ENCODE measurements around the gene DCLK1. TPM values are rescaled to one million over a fixed set of nuclear protein-coding genes. Genes with fewer than 3 reads are reported as not detected.

The DCLK1 gene
- total RNA-seq, 1 donor from 2014 or later = 22.6 TPM

DNA sequence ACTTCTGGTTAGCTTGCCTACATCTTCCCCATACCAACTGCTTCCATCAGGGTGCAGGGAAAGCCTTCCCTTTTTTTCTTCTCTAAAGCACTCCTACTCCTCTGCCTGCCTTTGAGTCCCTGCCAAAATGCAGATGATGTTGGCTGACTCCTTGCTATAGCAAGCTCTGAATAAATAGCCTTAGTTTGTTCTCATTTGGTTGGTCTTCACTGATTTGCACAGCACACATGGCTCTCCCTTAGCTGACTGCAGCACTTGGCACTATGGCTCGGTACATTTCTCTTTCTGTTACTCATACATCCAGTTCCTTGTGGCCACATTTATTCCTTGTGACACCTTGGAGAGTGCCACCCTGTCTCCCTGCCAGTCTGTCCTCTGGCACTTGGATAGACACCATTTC is 249.8 kb downstream of the DCLK1 start:
- no peak overlapping the region for H3K4me3 ChIP-seq
- H3K36me3 ChIP-seq = no peaks in the 10 kb centered on the region
- H3K27me3 ChIP-seq = no peaks in the 10 kb centered on the region
- no peaks in the 10 kb centered on the region for H3K9me3 ChIP-seq
- DNase-seq (ENCODE audit: low spot score in 2 of 2) = no peak
- peak overlapping the region in 1 of 2 donors; percentile 25 for H3K27ac ChIP-seq
- intact Hi-C loops (cut with DNase I) = no loop called here
- no peaks in the 10 kb centered on the region for H3K4me1 ChIP-seq
- TF ChIP-seq, protein P1, sequence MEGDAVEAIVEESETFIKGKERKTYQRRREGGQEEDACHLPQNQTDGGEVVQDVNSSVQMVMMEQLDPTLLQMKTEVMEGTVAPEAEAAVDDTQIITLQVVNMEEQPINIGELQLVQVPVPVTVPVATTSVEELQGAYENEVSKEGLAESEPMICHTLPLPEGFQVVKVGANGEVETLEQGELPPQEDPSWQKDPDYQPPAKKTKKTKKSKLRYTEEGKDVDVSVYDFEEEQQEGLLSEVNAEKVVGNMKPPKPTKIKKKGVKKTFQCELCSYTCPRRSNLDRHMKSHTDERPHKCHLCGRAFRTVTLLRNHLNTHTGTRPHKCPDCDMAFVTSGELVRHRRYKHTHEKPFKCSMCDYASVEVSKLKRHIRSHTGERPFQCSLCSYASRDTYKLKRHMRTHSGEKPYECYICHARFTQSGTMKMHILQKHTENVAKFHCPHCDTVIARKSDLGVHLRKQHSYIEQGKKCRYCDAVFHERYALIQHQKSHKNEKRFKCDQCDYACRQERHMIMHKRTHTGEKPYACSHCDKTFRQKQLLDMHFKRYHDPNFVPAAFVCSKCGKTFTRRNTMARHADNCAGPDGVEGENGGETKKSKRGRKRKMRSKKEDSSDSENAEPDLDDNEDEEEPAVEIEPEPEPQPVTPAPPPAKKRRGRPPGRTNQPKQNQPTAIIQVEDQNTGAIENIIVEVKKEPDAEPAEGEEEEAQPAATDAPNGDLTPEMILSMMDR (IDR thresholded peaks at IDR 0.05) = no peak

DNA sequence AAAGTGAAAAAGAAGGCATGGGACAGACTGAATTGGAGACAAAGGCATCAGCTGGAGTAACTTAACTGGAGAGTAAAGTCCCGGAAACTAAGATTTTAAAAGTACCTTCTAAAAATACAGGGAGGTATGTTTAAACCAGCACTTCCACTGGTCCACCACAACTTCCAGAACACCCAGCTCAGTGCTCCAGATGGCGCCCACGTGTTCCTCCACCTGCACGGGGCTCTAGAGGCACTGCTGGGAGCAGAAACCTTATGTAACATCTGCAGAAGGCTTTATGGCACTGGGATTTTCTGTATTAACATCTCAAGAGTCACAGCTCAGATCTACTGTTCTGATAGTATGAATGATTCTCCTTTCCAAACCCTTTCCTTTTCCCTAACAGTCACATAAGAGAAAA is 252.1 kb downstream of the DCLK1 start:
- H3K27me3 ChIP-seq = no peaks in the 10 kb centered on the region
- no peaks in the 10 kb centered on the region for H3K4me1 ChIP-seq
- TF ChIP-seq, protein P1 (IDR thresholded peaks at IDR 0.05) = no peak
- no peak for DNase-seq (ENCODE audit: low spot score in 2 of 2)
- H3K36me3 ChIP-seq = no peaks in the 10 kb centered on the region
- no peaks in the 10 kb centered on the region for H3K9me3 ChIP-seq
- intact Hi-C loops (cut with DNase I) = no loop called here
- no peak overlapping the region for H3K27ac ChIP-seq
- H3K4me3 ChIP-seq = no peak overlapping the region

DNA sequence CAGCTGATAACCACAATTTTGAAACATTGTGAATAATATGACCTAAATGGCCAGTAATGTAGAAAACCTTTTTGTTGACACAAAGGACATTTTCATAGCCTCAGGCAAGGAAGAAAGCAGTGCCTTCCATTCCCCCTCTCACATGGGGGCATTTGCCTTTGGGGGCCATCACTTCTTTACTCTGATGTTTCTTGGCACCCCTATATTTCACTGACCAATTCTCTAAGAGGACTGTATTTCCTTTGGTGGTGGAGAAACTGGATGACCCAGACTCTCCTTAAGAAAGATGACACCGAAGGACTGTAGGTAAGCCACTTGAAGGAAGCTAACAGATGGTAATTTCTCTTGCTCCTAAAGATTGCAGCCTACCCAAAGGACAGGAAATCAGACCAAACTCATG is 254.6 kb downstream of the DCLK1 start:
- no peaks in the 10 kb centered on the region for H3K9me3 ChIP-seq
- TF ChIP-seq, protein P1 (IDR thresholded peaks at IDR 0.05) = no peak
- no peaks in the 10 kb centered on the region for H3K27me3 ChIP-seq
- DNase-seq (ENCODE audit: low spot score in 2 of 2) = no peak
- intact Hi-C loops (cut with DNase I) = no loop called here
- no peak overlapping the region for H3K4me3 ChIP-seq
- H3K36me3 ChIP-seq = no peaks in the 10 kb centered on the region
- H3K27ac ChIP-seq = no peak overlapping the region
- H3K4me1 ChIP-seq = no peaks in the 10 kb centered on the region

DNA sequence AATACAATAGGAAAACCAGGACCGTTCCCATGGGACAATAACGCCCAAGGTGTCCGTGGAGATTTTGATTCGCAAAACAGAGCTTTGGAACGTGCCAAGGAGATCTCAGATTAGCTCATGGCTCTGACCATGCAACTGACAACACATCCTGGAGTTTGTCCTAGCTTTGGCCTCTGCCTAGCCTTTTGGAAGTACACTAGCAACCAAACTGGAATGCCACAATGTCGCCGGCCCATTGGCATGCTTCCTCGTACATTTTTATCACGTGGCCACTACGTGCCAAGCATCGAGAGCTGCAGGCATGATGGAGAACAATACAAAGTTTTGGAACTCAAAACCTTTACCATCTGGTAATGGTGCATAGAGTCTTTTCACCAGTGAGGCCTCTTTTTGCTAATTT is 256.5 kb downstream of the DCLK1 start:
- intact Hi-C loops (cut with DNase I) = no loop called here

DNA sequence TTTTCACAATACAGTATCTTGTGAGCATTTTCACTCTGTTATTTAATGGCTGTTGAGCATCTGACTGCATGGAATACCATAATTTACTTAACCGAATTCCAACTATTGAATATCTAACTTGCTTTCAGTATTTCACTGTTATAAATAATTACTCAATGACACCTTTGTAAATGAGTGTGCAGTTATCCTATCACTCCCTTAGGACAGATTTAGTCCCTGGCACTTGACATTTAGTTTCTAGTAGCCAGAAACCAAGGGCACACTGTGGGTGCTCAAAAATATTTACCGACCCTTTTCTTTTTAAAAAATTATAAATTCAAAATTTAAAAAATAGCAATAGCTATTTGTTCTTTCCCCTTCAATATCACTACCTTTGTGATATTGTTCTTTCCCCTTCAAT is 258.8 kb downstream of the DCLK1 start:
- no peaks in the 10 kb centered on the region for H3K27me3 ChIP-seq
- no peaks in the 10 kb centered on the region for H3K36me3 ChIP-seq
- TF ChIP-seq, protein P1 (IDR thresholded peaks at IDR 0.05) = no peak
- H3K9me3 ChIP-seq = no peaks in the 10 kb centered on the region
- no peak overlapping the region for H3K4me3 ChIP-seq
- intact Hi-C loops (cut with DNase I) = no loop called here
- H3K27ac ChIP-seq = no peak overlapping the region
- no peaks in the 10 kb centered on the region for H3K4me1 ChIP-seq
- DNase-seq (ENCODE audit: low spot score in 2 of 2) = no peak

More for the DNA sequence above, 256.5 kb downstream of the DCLK1 start:
- Histone ChIP-seq H3K9me3 (no peaks in the 10 kb centered on the region), H3K4me1 (no peaks in the 10 kb centered on the region), H3K4me3 (no peak overlapping the region), H3K27me3 (no peaks in the 10 kb centered on the region), H3K36me3 (no peaks in the 10 kb centered on the region), H3K27ac (peak overlapping the region in 1 of 2 donors; percentile 5)
- DNase-seq (ENCODE audit: low spot score in 2 of 2) = no peak
- TF ChIP-seq, protein P1 (IDR thresholded peaks at IDR 0.05) = no peak

DNA sequence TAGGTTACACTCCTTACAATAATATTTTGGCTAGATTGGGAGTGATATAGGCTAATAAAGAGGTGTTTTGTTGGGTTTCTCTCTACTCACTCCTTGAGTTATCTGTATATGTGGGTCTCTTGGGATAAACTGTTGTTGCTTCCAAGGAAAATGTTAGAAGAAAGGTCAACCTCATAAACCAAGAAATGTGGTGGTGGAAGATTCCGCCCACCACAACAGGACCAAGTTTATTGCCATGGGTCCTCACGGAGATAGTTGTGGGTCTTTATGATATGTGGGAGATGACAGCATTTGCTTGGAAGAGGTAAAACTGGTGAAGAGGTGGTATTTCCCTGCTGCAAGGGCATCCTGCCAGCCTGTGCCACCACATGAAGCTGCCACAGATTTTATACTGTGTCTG is 259.6 kb downstream of the DCLK1 start:
- no peaks in the 10 kb centered on the region for H3K27me3 ChIP-seq
- no peak overlapping the region for H3K4me3 ChIP-seq
- TF ChIP-seq, protein P1 (IDR thresholded peaks at IDR 0.05) = no peak
- no peaks in the 10 kb centered on the region for H3K9me3 ChIP-seq
- no peak overlapping the region for H3K27ac ChIP-seq
- intact Hi-C loops (cut with DNase I) = no loop called here
- DNase-seq (ENCODE audit: low spot score in 2 of 2) = no peak
- H3K4me1 ChIP-seq = no peaks in the 10 kb centered on the region
- no peaks in the 10 kb centered on the region for H3K36me3 ChIP-seq

Data from ascending aorta (tissue), 2 donors.